Measurements from ENCODE around the gene ATN1.
"Not testable (repeated sequence)": the region's sequence is repeated elsewhere in the genome, so short reads cannot be mapped to it uniquely, and the experiment has no call there.

ATN1 gene

GRCh38 chr12:6903722-6904121 is 24.0 kb upstream of the ATN1 start:
- DNase-seq (ENCODE audit: low read depth) = no peak

DNA sequence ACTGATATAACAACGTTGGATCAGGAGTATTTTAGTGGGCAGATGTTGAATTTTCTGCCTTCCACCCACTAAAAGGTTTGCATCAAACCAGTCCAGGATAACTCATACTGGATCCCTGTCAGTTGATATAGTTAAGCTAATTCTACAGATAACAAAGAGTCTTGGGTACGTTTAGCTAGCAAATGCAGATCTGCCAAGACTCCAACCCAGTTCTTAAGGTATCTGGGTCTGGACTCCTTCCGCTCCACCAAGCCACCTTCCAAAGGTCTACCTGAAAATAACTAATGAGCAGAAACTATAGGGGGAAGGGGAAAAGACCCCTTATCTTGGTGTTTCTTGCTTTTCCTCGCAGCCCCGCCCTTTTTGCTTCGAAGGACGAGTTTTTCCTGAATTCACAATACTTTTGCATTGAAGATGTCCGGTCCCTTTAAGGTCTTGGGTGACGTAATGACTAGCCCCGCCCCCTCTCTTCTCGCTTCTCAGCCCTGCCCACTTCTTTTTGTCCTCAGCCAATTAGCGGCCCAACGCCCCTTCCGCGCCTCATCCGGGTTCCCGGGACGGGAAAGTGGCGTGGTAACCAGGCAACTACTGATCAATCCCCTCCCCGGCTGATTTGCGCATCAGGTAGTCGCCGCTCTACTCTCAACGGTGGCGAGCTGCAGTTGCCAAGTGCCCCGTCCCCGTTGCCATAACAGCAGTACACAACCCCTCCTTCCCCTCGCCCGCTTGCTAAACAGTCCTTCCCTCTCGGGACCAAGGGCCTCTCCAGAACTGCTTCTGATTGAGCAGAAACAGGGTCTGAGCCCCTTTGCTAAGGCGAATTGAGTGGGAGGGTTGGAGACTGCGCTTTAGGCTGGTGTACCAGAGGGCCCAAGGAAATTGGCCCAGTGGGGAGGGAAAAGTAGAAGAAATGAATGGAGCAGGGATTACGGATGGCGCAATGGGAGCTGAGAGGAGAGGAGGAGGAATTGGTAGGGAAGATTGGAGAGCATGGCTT is 23.2 kb upstream of the ATN1 start, which contains the start of gene LRRC23:
LRRC23 (plus strand) TSS at position 543 of the 997 bp plus-strand sequence. CDS start 812 bp downstream, outside the sequence.
- DNase-seq (ENCODE audit: low read depth) = peak; percentile 85

DNA sequence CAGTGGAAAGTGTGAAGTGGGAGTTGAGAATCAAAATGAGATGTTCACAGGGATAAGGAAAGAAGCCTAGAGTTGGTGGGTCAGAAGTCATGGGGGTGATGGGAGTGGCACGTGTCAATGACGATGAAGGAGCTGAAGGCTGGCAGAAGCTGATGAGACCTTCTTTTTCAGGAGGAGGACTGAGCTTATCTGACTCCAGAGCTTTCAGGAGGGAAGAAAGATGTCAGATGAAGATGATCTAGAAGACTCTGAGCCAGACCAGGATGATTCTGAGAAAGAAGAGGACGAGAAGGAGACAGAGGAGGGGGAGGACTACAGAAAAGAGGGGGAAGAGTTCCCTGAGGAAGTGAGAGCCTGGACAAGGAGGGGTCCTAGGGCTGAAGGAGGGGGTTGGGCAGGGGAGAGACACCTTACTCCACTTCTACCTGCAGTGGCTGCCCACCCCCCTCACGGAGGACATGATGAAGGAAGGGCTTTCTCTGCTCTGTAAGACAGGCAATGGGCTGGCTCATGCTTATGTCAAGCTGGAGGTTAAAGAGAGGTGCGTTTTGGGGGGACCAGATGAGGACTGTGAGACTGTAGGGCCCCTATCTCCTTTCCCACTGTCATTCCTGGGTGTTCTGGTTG is 22.2 kb upstream of the ATN1 start:
- no peak for DNase-seq (ENCODE audit: low read depth)

DNA sequence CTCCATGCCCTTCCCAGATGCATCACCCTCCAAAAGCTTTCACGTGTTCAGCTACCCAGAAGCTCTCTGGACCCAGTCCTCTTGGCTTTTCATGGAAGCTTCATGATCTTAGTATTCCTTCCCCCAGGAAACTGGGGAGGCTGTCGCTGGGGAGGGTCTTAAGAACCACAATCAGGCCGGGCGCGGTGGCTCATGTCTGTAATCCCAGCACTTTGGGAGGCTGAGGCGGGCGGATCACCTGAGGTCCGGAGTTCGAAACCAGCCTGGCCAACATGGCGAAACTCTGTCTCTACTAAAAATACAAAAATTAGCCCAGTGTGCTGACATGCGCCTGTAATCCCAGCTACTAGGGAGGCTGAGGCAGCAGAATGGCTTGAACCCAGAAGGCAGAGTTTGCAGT is 19.6 kb upstream of the ATN1 start:
- not testable (repeated sequence) for DNase-seq (ENCODE audit: low read depth)

- no peak for DNase-seq (ENCODE audit: low read depth)
These were observed 18.2 kb upstream of the ATN1 start for GRCh38 chr12:6909421-6910145.

DNA sequence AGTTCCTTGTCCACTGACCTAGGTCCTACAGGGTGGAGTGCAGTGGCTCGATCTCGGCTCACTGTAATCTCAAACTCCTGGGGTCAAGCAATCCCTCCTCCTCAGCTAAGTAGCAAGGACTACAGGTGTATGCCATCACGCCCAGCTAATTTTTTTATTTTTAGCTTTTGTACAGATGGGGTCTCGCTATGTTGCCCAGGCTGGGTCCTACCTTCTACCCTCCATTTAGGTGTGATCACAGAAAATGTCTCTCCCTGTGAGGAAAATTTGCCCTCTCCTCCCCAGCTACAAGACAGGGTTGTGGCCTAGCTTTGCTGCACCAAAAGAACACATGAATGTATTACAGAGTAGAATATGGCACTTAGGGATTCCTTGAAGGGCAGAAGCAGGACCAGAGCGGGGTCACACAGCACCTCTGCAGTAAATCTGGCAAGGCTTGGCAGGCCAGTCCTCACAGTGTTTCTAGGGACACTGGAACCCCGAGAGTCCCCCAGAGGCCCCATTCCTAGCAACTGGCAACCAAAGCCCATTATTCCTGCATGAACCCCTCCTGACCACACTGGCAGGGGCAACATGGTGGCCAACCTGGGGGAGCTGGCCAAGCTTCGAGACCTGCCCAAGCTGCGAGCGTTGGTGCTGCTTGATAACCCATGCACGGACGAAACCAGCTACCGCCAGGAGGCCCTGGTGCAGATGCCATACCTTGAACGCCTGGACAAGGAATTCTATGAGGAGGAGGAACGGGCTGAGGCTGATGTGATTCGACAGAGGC is 15.4 kb upstream of the ATN1 start:
- DNase-seq (ENCODE audit: low read depth) = no peak

DNA sequence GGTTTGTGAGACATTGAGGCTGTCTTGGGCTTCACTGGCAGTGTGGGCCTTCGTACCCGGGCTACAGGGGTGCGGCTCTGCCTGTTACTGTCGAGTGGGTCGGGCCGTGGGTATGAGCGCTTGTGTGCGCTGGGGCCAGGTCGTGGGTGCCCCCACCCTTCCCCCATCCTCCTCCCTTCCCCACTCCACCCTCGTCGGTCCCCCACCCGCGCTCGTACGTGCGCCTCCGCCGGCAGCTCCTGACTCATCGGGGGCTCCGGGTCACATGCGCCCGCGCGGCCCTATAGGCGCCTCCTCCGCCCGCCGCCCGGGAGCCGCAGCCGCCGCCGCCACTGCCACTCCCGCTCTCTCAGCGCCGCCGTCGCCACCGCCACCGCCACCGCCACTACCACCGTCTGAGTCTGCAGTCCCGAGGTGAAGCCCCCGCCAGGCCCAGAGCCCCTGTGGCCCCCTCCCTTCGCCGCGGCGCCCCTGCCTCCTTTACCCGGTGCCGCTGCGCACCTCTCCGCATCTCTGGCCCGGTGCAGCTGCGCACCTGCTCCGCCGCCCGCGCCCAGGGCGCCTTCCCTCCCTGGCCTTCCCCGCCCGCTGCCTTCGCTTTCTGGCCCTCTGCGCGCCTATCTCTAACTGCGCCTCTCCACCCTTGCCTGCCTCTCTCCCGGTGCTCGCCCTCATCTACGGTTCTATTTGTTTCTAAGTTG is 13.4 kb upstream of the ATN1 start, which contains the start of gene ENO2:
ENO2 (plus strand) TSS at position 335 of the 701 bp plus-strand sequence. CDS start 1,253 bp downstream, outside the sequence.
- DNase-seq (ENCODE audit: low read depth) = peak; percentile 64

DNA sequence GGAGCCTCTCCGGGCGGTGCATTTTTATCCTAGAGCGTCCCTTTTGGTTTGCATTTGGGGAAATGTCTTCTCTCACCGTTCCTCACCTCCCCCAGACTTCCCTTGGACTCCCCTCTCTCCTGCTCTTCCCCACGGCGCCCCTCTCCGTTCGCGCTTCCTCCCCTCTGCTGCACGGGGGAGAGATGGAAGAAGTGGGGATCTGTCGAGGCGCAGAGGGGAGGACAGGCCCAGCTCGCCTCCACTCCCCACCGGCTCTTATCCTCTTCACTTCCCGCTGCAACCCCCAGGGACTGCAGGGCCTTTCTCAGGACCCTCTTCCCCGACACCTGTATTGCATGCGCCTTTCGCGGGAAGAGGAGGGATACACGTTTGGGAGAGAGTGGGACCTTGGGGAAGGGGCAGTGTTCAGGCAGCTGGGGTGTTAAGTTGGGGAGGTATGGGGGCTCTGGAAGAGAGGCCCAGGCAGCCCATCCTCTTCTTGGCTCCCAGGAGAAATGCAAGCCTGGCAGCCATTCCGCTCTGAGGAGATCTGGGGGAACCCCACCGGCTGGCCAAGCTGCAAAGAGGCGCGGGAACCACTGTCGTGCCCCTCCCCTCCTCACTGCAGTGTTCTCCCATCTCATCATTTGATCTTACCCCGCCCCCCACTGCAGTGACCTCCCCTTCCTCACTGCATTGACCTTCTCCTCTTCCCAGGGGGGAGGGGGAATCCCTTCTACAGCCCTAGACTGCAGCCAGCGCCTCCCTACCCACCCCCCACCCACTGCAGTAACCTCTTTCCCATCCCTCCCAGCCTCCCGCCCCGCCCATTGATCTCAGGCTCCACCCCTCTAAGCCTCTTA is 12.6 kb upstream of the ATN1 start:
- DNase-seq (ENCODE audit: low read depth) = no peak

DNA sequence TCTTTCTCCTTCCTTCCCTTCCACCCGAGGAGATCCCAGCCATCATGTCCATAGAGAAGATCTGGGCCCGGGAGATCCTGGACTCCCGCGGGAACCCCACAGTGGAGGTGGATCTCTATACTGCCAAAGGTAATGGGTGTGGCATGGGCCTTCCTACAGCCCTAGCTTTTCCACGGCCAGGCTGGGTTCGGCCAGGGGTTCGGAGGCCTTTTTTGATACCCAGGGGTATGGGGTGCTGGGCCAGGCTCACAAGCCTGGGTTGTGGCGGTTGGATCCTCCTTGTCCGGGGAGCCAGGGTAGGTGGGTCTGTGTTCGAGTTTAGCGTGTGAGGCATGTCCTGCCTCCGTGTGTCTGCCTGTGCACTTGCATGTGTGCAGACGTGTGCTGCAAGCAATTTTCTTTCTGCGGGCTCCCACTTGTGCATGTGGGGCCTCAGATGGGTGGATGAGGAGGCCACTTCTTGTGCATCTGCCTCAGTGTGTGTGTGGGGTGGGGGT is 11.9 kb upstream of the ATN1 start:
- DNase-seq (ENCODE audit: low read depth) = no peak

- DNase-seq (ENCODE audit: low read depth) = no peak
These were observed 11.1 kb upstream of the ATN1 start for GRCh38 chr12:6916426-6917200.

- no peak for DNase-seq (ENCODE audit: low read depth)
These were observed 10.1 kb upstream of the ATN1 start for GRCh38 chr12:6917491-6918231.

DNA sequence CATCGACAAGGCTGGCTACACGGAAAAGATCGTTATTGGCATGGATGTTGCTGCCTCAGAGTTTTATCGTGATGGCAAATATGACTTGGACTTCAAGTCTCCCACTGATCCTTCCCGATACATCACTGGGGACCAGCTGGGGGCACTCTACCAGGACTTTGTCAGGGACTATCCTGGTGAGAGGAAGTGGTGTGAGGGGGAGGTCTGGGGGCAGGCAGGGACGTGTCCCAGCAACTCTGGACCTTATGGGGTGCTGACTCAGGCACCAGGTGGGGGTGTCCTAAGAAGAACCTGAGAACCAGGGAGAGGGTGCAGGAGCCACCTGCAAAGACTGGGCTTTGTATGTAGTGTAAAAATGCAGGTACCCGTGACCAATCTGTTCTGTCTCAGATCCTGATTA is 8.2 kb upstream of the ATN1 start:
- no peak for DNase-seq (ENCODE audit: low read depth)

GRCh38 chr12:6921539-6921938 is 6.2 kb upstream of the ATN1 start:
- no peak for DNase-seq (ENCODE audit: low read depth)

DNA sequence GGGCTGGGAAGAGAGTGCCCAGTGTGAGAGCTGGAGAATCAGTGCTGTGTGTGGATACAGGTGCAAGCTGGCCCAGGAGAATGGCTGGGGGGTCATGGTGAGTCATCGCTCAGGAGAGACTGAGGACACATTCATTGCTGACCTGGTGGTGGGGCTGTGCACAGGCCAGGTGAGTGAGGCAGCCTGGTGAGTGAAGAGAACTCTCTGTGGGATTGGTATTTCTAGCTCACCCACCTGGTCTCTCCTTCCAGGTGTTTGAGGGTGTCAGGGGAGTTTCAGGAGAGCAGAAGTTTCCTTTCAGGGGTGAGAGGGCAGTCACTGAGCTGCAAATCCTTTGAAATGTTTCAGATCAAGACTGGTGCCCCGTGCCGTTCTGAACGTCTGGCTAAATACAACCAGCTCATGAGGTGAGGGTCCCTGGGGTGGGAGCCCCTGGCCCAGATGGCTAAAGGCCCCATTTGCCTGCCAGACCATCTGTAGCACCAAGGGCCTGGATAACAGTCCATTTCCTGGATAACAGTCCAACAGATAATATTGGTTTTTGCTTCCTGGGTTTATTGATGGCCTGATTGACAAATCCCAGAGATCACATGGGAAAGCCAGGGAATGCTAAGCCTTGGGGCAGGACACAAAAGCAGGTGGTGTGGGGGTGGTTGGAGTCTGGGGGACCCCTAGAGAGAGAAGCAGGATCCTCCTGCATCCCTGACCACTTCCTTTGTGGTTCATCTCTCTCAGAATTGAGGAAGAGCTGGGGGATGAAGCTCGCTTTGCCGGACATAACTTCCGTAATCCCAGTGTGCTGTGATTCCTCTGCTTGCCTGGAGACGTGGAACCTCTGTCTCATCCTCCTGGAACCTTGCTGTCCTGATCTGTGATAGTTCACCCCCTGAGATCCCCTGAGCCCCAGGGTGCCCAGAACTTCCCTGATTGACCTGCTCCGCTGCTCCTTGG is 5.5 kb upstream of the ATN1 start:
- no peak for DNase-seq (ENCODE audit: low read depth)

DNA sequence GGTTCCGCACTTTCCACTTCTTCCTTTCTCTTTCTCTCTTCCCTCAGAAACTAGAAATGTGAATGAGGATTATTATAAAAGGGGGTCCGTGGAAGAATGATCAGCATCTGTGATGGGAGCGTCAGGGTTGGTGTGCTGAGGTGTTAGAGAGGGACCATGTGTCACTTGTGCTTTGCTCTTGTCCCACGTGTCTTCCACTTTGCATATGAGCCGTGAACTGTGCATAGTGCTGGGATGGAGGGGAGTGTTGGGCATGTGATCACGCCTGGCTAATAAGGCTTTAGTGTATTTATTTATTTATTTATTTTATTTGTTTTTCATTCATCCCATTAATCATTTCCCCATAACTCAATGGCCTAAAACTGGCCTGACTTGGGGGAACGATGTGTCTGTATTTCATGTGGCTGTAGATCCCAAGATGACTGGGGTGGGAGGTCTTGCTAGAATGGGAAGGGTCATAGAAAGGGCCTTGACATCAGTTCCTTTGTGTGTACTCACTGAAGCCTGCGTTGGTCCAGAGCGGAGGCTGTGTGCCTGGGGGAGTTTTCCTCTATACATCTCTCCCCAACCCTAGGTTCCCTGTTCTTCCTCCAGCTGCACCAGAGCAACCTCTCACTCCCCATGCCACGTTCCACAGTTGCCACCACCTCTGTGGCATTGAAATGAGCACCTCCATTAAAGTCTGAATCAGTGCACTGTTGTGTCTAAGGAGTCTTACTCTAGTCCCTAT is 4.6 kb upstream of the ATN1 start:
- DNase-seq (ENCODE audit: low read depth) = no peak

GRCh38 chr12:6923851-6924250 is 3.9 kb upstream of the ATN1 start:
- no peak for DNase-seq (ENCODE audit: low read depth)

- no peak for DNase-seq (ENCODE audit: low read depth)
These were observed 2.6 kb upstream of the ATN1 start for GRCh38 chr12:6925239-6925539.
